Non-pigmented ciliary epithelial cell (primary cell): ENCODE results near the gene PPARA.
"Not testable (repeated sequence)": the region's sequence is repeated elsewhere in the genome, so short reads cannot be mapped to it uniquely, and the experiment has no call there.

Experiments used
- DNase-seq: peaks from one replicate; pipeline ENCODE4 v3.0.0-alpha.2; 2010; ENCODE audit warnings: low read depth

Gene PPARA

GRCh38 chr22:46244771-46245170 lies 94.4 kb downstream of the PPARA start:
- DNase-seq, result no peak

DNA sequence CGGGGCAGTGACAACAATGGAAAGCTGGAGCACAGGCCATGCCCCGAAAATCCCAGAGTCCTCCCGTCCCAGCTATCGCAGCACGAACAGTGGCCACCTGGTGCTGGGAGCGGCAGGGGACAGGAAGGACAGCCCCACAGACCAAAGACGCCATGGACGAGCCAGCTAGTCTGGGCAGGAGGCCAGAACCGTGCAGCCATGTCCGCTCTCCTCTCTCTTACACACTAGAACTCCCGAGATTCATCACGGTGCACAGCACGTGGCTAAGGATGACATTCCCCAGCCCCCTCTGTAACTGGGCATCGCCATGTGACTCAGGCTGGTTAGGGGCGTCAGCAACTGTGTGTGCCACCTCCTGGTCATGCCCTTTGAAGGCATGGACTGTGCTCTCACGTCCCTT lies 95.2 kb downstream of the PPARA start:
- DNase-seq, result no peak

- no peak for DNase-seq
These were observed 95.9 kb downstream of the PPARA start for GRCh38 chr22:46246178-46246577.

DNA sequence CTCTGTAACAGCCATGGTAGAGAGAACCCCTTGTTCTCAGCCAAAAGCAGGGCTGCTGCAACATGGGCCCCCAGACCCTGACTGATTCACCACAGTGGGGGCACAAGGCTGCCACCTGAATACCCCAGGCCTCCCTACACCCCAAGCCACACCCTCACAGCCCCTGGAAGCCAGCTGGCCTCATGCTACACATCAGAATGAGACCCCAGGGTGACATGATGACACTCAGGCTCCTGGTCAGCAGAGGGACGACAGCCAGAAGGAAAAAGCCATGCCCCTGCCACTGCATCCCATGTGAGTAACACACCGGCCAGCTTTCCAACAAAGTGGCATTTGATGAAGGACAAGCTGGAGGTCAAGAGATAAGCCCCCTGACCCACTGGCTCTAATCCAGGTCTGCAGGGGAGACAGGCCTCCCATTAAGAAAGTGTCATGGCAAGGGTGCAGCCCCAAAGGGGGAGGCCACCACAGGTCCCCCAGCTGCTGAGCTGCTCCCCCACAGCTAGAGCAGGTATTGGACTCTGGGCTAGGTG lies 97.2 kb downstream of the PPARA start:
- DNase-seq, result no peak

DNA sequence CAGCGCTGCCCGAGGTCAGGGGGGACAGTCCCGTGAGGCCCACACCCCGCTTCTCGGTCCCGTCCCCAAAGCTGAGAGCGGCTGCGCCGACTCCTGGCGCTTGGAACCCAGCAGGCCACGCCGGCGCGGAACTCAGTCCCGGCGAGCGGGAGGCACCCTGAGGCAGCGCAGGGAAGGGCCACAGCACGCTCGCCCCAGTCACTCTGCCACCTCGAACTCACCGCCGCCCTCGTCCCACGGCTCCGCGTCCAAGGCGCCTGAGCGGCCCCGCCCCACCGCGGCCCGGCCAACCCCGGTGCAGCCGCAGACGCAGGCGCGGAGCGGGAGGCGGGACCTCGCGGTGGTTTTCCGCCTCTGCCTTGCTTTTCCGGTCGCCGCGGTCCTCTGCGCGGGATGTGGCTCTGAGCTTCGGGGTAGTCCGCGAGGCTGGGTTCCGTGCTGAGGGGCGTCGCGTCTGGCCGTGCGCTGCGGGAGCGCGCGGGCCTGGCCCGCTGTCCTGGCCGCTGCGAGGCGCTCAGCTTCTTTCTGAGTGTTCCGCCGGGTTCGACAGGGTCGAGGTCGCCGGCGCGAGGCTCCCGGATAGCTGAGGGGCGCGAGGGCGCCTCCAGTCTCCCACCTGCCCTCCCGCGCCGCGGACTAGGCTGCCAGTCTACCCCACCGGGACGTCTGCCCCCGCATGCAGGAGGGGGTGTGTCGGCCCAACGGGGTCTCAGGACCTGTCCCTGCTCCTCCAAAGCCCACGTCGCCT lies 99.9 kb downstream of the PPARA start, which contains the start of gene CDPF1:
Gene CDPF1 (minus strand): TSS at position 259 of the 748 bp plus-strand sequence. CDS start 2,009 bp downstream, outside the sequence.
- no peak for DNase-seq

- no peak for DNase-seq
These were observed 100.4 kb downstream of the PPARA start for GRCh38 chr22:46250783-46251125.

GRCh38 chr22:46251266-46251665 lies 100.9 kb downstream of the PPARA start:
- DNase-seq, result no peak

- no peak for DNase-seq
These were observed 101.6 kb downstream of the PPARA start for GRCh38 chr22:46251816-46252380.

DNA sequence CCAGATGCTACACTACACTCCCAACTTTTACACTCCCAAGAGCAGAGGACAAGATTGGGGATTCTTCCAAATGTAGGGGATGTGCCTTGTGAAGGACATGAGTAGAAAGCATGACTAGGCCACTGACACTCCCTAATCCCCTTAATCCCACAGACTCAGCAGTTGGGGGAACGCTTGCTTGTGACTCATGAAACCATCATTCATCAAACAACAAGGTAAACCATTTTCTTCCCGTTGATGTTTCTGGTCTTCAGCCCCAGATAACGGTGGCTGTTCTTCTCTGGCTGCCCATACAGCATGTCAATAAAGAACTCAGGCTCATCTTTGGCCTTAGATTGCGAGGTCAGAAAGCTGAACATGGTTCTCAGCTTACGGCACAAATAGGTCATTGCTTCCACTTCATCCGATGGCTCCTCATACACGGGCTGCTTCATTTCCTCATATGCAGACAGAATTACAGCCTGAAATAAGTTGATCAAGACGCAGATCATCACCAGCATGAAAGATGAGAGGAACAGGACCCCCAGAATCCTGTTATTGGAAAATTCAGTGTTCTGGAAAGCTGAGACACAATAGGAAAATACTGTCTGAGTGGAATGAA lies 106.1 kb downstream of the PPARA start:
- DNase-seq, result no peak

GRCh38 chr22:46259374-46259773 lies 109.0 kb downstream of the PPARA start:
- no peak for DNase-seq

GRCh38 chr22:46260038-46260437 lies 109.7 kb downstream of the PPARA start:
- DNase-seq, result no peak

- DNase-seq, result no peak
These were observed 112.3 kb downstream of the PPARA start for GRCh38 chr22:46262449-46263215.

DNA sequence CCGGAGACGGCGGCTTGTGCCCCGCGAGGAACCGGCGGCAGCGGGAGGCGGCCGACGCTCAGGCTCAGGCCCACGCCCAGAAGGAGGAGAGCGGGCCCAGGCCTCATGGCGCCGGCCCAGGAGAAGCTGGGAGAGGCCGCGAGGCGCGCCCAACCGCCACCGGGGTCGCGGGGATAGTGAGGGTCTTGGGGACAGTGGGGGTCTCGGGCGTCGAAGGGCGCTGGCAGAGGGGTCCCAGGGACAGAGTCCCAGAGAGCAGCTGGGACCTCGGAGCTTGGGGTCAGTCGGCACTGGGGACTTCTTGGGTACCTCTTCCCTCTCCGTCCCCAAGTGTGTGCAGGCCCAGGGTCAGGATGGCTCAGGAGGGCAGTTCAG lies 112.9 kb downstream of the PPARA start, which contains the start of gene PKDREJ:
Gene PKDREJ (minus strand): TSS at position 128 of the 375 bp plus-strand sequence. CDS start 21 bp downstream, at position 107.
- DNase-seq, result no peak

GRCh38 chr22:46264520-46264919 lies 114.2 kb downstream of the PPARA start:
- not testable (repeated sequence) for DNase-seq

GRCh38 chr22:46265627-46266026 lies 115.3 kb downstream of the PPARA start:
- DNase-seq, result not testable (repeated sequence)

DNA sequence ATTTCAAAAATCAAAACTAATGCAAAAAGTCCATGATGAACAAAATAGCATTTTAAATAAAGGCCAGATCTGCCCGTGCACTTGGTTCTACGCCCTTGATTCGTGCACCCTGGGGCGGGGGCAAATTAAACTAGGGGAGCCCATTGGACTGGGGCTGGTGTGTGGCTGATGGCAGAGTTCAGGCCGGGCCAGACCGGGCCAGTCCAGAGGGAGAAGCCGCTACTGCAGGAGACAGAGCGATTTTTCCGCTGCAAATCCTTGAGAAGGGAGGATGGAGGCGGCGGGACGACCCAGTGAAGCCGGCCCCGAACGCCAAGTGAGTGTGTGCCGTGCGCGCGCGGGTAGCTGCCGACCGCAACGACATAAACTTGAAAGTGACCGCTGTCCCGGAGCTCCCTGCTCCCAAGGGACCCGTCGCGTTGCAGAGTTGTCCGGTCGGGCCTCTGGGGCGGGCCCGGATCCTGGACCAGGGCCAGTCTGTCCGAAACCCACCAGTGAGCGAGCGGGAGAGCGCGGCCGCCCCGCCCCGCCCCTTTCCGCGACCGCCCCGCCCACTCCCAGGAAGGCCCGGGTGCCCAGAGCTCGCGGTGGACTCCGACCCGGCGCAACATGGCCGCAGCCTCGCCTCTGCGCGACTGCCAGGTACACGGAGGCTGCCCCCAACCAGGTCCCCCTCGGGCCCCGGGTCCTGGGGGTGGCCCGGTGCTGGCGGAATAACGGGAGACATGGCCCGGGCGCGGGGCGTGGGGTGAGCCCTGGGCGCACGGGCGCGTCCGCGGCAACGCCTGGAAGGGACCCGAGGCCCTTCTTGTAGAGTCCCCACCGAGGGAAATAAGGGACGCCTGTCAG lies 117.3 kb downstream of the PPARA start, which contains the start of gene TTC38:
Gene TTC38 (plus strand): TSS at position 578 of the 849 bp plus-strand sequence. CDS start 32 bp downstream, at position 610.
- DNase-seq, result no peak

DNA sequence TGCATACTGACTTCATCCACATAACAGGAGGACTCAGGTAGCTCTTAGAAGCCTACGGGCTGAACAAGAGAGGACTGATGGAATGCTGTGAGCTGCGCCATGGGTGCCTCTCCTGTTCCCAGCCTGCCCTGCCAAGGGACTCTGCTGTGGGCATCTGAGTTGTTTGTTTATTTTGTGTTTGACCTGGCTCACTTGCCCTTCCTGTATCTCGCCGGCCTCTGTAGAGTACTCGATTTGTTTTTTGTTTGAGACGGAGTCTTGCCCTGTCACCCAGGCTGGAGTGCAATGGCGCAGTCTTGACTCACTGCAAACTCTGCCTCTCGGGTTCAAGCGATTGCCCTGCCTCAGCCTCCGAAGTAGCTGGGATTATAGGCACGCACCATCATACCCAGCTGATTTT lies 119.2 kb downstream of the PPARA start:
- DNase-seq, result no peak

GRCh38 chr22:46272196-46272595 lies 121.9 kb downstream of the PPARA start:
- no peak for DNase-seq

DNA sequence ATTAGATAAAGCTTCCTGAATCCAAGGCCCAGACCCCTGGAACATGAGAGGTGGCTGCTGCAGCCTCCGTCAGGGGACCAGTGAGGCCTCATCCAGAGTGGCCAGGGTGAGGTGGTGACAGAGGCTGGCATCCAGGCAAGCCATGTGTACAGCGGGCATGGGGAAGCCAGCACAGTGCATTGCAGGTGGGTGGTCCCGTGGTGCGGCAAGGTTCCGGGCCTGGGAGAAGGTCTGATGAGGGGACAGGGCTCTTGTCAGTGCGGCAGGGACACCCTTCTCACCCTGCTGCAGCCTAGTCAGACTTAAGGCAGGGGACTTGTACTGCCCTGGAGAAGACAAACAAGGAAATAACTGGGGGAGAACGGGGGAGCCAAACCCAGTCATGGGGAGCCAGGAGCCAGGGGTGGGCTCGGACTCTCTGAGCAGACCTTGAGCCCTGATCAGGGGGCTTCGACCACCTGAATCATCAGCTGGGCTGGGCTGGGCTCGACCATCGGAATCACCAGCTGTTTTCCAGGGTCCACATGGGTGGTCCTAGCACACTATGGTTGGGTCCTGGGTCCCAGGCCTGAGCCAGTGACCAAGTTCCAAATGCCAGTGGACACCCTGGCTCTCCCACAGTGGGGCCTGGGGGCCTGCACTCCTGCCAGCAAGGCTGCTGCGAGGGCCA lies 122.6 kb downstream of the PPARA start:
- DNase-seq, result no peak

DNA sequence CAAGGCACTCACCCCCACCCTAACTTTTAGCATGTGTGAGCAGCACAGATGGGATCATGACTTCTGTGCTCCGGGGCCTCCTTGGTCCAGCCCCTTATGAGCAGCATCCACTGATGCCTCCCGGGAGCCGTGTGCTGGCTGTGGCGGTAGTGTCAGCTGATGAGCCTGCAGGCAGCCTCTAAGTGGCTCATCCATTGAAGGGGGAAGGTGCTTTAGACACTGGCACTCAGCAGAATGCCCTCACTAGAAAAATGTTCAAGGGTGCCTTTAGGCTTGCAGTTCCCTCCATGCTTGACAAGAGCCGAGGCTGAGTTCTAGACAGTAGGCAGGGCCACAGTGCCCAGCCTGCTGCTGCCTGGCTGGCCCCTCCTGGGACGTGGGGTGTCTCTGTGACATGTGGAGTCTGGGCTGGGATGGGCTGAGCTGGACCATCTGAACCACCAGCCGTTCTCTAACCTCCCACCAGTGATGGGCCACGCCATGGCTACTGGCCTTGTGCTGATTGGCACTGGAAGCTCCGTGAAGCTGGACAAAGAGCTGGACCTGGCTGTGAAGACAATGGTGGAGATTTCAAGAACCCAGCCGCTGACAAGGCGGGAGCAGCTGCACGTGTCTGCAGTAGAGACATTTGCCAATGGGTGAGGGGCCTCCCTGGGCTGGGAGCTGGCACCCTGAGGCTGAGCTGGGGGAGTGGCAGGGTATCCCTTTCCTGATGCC lies 123.3 kb downstream of the PPARA start:
- no peak for DNase-seq
